Measurements from ENCODE around the gene GASK1A.

GASK1A gene

DNA sequence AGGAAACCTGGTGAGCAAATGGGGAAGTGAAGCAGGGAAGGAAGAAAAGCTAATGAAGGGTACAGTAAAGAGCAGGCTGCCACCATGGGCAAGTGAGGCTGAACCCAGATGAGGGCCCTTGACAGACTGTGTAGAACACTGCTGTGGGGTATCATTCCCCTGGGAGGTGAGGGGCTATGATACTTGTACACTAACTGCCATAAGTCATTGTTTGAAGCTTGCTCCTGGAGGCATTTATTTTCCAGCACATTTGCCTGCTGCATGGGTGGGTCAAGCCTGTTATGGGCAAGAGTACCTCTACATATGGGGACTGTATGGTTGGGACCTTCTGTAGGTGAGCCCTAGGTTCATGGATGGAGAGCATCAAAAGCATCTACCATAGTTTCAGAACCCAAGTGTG lies 69.4 kb downstream of the GASK1A start:
- no peak for DNase-seq (ENCODE audit: low spot score)
- TF ChIP-seq, protein P1, sequence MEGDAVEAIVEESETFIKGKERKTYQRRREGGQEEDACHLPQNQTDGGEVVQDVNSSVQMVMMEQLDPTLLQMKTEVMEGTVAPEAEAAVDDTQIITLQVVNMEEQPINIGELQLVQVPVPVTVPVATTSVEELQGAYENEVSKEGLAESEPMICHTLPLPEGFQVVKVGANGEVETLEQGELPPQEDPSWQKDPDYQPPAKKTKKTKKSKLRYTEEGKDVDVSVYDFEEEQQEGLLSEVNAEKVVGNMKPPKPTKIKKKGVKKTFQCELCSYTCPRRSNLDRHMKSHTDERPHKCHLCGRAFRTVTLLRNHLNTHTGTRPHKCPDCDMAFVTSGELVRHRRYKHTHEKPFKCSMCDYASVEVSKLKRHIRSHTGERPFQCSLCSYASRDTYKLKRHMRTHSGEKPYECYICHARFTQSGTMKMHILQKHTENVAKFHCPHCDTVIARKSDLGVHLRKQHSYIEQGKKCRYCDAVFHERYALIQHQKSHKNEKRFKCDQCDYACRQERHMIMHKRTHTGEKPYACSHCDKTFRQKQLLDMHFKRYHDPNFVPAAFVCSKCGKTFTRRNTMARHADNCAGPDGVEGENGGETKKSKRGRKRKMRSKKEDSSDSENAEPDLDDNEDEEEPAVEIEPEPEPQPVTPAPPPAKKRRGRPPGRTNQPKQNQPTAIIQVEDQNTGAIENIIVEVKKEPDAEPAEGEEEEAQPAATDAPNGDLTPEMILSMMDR (IDR thresholded peaks at IDR 0.05; ENCODE audit: extremely low read depth, insufficient read depth, missing control alignments): no peak
- in situ Hi-C loops (cut with MboI; ENCODE audit: low pct_unique_long_range_greater_than_20kb, low sequenced_read_pairs, unreplicated experiment): no loop called here

DNA sequence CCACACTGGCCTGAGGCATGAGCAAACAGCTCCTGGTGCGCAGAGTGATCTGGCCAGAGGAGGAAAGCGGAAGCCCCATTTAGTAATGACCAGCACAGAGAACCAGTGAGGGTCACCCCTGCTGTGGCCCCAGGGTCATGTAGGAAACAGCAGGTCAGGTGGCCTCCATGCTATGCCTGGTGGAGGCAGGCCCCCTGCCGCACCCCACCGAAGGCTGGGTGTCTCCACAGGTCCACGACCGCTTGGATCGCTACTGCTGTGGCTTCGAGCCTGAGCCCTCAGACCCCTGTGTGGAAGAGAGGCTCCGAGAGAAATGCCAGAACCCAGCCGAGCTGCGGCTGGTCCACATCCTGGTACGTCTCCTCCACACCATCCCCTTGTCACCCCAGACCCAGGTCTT lies 74.2 kb downstream of the GASK1A start:
- no peak for DNase-seq (ENCODE audit: low spot score)
- TF ChIP-seq, protein P1 (IDR thresholded peaks at IDR 0.05; ENCODE audit: extremely low read depth, insufficient read depth, missing control alignments): no peak
- in situ Hi-C loops (cut with MboI; ENCODE audit: low pct_unique_long_range_greater_than_20kb, low sequenced_read_pairs, unreplicated experiment): no loop called here

DNA sequence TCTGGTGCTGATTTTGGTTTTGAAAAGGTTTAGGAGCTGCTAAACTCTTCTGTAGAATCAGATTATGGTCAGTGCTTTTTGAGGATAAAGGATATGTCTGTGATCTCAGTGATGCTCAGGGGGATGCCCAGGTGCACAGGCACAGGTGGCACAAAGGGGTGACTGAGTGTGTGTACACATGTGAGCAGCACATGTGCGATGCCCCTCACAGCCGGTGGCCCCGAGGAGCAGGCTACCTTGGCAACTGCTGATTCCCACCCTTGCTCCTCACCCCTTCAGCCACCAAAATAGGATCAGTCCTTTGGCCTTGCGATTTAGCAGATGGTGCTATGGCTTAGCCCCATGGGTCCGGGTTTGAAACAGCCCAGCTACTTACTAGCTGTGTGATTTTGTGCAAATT lies 75.6 kb downstream of the GASK1A start:
- TF ChIP-seq, protein P1 (IDR thresholded peaks at IDR 0.05; ENCODE audit: extremely low read depth, insufficient read depth, missing control alignments): no peak
- in situ Hi-C loops (cut with MboI; ENCODE audit: low pct_unique_long_range_greater_than_20kb, low sequenced_read_pairs, unreplicated experiment): no loop called here
- DNase-seq (ENCODE audit: low spot score): no peak

DNA sequence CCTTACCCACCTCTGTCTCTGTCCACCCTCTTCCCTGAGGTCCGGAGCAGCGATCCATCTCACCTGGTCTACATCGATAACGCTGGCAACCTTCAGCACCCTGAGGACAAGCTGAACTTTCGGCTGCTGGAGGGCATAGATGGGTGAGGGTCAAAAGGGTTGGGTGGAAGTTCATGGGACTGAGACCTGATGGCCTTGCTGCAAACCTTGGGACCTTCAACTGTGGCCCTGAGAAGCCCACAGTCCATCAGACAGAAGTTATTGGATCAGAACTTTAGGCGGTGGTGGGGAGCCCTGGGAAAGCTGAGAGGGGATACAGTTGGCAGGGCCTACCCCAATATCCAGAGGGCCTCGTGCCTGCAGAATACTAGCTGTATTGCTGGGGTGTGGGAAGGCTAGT lies 76.3 kb downstream of the GASK1A start:
- TF ChIP-seq, protein P1 (IDR thresholded peaks at IDR 0.05; ENCODE audit: extremely low read depth, insufficient read depth, missing control alignments): no peak
- in situ Hi-C loops (cut with MboI; ENCODE audit: low pct_unique_long_range_greater_than_20kb, low sequenced_read_pairs, unreplicated experiment): no loop called here
- no peak for DNase-seq (ENCODE audit: low spot score)

DNA sequence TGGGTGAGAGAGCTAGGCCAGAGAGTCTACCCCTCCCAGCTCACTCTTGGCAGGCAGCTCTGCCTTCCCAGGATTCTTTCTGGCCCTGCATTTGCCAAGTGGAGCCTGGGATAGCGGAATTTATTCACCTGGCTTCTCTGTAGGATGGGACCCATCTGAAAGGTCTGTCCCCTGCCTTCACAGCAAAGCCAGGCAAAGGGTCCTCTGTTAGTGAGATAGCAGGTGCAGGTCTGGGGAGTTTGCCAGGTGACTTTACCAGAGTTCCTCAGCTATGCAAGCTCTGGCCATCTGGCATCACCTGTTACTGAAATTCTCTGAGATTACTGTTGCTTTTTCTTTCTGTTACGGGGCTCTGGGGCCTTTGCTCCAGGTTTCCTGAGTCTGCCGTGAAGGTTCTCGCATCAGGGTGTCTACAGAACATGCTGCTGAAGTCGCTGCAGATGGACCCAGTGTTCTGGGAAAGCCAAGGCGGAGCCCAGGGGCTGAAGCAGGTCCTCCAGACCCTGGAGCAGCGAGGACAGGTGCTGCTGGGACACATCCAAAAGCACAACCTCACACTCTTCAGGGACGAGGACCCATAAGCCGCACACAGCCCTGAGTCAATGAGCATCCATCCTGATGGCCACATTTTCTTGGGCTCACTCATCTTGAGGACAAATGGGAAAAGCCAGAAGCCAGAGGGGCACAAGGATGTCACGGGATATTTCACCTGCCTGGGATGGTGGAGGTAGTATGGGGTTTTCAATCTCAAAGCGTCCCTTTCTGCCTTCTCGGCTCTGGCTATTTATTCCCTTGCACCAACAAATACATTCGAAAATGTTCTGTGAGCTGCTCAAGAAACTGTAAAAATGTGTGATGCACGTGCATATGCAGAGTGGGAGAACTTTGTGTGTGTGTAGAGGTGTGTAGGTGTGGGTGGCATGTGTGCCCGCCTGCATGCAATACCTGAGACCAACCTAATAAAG lies 77.0 kb downstream of the GASK1A start:
- in situ Hi-C loops (cut with MboI; ENCODE audit: low pct_unique_long_range_greater_than_20kb, low sequenced_read_pairs, unreplicated experiment): no loop called here
- DNase-seq (ENCODE audit: low spot score): no peak
- TF ChIP-seq, protein P1 (IDR thresholded peaks at IDR 0.05; ENCODE audit: extremely low read depth, insufficient read depth, missing control alignments): no peak

DNA sequence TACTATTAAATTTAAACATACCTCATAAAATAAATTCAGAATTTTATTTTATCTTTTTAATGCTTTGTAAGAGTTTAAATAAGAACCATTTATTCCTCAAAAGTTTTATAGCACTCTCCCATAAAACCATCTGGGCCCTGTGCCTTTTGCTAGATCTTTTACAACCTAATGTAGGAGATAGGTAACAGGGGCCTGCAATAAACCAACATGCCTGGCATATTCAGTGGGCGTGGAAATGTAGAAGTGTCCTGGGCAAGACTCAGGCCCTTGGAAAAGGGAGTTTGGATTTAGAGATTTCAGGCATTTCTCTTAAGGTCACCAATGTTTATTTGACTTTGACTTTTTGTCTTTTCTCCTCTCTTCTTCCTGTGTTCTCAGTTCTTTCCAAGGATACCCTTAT lies 80.3 kb downstream of the GASK1A start:
- no peak for DNase-seq (ENCODE audit: low spot score)
- in situ Hi-C loops (cut with MboI; ENCODE audit: low pct_unique_long_range_greater_than_20kb, low sequenced_read_pairs, unreplicated experiment): no loop called here
- TF ChIP-seq, protein P1 (IDR thresholded peaks at IDR 0.05; ENCODE audit: extremely low read depth, insufficient read depth, missing control alignments): no peak

Measured in GM13977 (cell line).